GM12864 (cell line): ENCODE results near the gene KCNMB4.

Source experiments
- DNase-seq: peaks from one replicate; pipeline ENCODE4 v3.0.0-alpha.2; 2011; ENCODE audit warnings: low read depth
- H3K4me3 ChIP-seq: 2 replicates; pipeline ENCODE4 v1.5.1; 2011; ENCODE audit warnings: mild to moderate bottlenecking, low read depth, low read length, control low read depth
- CTCF ChIP-seq: IDR thresholded peaks from 2 replicates; pipeline ENCODE4 v1.5.1; 2011; ENCODE audit warnings: low read depth, mild to moderate bottlenecking, moderate library complexity, low read length, control low read depth, inconsistent platforms; ENCODE audit errors: missing control alignments

Gene KCNMB4

GRCh38 chr12:70467918-70468733 is 102.0 kb downstream of the KCNMB4 start:
- TF ChIP-seq CTCF = no peak
- peak; percentile 55 for DNase-seq
- H3K4me3 ChIP-seq = peak overlapping the region; percentile 82

- H3K4me3 ChIP-seq = peak overlapping the region; percentile 82
- no peak for DNase-seq
- no peak for TF ChIP-seq CTCF
Measured at GRCh38 chr12:70468741-70469140, 102.7 kb downstream of the KCNMB4 start.

GRCh38 chr12:70469221-70469820 is 103.2 kb downstream of the KCNMB4 start:
- H3K4me3 ChIP-seq = peak overlapping the region; percentile 82
- TF ChIP-seq CTCF = no peak
- DNase-seq = peak; percentile 65

- DNase-seq = no peak
- no peak for TF ChIP-seq CTCF
- no peak overlapping the region for H3K4me3 ChIP-seq
Measured at GRCh38 chr12:70482764-70483163, 116.7 kb downstream of the KCNMB4 start.
